NCI-H446 treated with DMSO at 0.1 percent for 48 hours (cell line): ENCODE results near the gene IL26.

ENCODE experiments used
- DNase-seq: peaks from one replicate; lab custom pipeline; 2025; lab: John Stamatoyannopoulos, UW

IL26 gene, protein sequence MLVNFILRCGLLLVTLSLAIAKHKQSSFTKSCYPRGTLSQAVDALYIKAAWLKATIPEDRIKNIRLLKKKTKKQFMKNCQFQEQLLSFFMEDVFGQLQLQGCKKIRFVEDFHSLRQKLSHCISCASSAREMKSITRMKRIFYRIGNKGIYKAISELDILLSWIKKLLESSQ

DNA sequence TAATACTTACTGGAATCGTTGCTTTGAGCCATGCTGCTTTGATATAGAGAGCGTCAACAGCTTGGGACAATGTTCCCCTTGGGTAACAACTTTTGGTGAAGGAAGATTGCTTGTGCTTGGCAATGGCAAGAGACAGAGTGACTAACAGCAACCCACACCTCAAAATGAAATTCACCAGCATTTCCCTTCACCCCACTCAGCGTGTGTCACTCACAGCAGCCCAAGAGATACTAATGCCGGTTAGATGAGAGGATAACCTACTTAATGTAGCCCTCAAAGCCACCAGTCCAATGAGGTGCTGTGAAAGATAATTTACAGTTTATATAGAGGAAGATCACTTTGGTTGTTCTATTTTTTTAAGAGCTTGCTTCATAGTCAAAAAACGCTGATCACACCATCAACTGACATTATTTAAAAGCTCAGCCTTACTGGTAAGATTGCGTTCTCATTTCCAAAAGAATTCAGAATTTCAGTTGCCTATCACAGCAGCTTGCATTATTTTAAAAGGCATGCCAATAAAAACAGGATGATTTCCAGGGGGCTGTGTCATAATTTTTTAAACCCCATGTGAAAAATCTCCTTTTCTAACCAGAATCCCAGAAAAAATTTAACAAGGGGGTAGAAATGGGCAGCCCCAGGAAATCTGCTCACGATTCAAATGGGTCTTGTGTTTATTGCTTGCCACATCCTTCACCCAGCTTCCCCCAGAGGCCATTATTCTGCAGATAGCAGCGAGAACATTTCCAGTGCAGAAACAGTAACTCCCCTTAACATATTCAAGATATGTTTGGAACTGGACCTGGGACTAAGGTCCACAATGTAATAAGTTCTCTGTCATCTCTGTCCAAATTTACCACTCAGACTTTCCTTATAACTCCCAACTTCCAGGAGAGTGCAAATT is at the start of gene IL26:
IL26 (minus strand) TSS at position 235 of the 901 bp plus-strand sequence; CDS start at position 181, 54 bp downstream.
- no peak for DNase-seq

DNA sequence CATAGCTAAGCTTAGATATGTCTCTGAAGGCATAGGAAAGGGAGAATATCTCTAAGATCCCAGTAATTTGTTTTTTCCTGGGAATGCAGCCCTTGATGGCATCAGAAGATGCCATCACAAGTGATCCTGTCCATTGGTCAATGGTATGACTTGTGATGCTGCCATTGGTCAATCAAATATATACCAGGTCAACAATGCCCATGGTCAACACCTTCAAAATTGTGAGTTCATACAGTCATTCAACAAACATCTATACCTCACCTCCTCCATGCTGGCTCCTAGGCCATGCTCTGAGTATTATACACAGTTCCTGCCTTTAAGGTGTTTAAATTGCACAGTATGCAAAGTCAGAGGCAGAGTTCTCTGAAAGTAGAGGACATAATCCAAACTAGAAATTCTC is 47.1 kb upstream of the IL26 start:
- DNase-seq, result no peak

DNA sequence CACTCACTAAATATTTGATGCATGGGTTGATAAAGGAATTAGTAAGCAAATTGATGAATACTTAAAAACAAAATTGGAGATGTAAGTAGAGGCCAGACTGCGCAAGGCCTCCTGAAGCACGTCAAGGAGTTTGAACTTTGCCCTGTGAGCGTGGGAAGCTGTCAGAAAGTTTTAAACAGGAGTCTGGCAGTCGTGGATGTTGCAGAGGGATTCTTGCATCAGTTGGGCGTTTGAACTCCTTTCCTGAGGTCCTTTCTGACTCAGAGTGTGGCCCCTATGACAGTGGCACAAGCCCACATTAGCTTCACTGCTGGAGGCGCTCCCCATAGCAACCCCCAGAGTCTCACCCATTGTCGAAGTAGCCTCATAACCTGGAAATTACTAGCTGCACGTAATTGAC is 45.7 kb upstream of the IL26 start:
- no peak for DNase-seq

DNA sequence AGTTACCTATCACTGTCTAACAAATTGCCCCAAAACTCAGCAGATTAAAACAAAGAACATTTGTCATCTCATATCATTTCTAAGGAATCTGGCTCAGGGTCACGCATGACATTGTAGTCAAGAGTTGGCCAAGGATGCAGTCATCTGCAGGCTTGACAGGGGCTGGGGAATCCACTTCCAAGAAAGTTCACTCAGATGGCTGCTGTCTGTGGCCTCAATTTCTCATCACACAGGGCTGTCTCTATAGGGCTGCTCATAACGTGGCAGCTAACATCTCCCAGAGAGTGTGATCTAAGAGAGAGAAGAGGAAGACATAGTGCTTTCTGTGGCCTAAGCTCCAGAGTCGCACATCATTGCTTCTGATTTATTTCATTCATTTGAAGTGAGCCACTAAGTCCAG is 44.7 kb upstream of the IL26 start:
- DNase-seq, result no peak

DNA sequence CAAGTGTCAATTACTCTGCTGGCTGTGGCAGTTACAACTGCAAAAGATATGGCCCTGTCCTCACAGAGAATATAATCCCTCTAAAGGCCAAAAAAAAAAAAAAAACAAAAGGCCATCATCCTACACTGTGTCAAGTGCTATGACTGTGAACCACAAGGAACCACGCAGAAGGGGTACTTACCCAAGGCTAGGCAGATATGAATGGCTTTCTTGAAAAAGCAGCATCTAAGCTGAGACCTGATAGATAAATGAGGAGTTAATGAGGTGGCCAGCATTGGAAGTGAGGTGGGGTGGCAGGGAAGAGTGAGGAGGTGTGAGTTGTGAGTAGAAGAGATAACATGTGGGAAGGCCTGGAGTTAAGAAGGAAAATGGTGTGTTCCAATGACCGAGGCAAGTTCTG is 44.2 kb upstream of the IL26 start:
- DNase-seq, result no peak

DNA sequence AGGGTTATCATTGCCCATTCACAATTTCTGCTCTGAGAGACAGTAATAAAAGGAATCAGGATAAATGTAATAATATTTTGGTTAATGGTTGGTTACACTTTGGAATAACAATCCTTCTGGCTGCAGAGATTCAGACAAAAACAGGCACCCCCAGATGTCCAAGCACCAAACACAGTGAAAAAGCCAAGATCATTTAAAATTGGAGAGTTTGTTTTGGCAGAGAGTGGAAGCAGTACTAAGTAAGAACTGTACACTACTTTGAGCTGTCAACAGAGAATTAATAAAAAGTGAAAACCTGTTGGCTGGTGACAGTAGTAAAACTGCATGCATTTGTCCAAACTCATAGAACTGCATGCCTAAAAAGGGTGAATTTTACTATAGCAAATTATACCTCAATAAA is 43.4 kb upstream of the IL26 start:
- peak; percentile 13 for DNase-seq

DNA sequence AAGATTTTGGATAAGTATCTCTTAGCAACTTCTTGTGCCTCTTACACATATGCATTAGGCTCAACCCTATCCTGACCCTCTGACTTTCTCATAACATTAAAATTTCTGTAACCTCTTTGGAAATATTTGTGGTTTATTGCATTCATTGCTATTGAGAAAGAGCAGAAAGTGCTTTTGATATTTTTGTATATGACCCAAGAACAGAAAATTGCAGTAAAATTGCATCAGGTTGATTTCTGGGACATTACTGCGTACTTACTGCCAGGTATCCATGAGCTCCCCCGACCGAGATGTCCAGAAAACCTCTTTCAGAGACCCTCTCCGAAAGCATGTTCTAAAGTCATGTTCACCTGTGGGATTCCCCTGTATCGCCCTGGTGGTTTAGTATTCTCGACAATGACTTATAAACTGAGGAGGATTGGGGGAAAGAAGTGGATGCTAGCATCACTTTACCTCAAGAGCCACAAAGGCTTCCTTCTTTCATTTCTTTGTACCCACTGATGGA is 42.3 kb upstream of the IL26 start:
- DNase-seq, result no peak

DNA sequence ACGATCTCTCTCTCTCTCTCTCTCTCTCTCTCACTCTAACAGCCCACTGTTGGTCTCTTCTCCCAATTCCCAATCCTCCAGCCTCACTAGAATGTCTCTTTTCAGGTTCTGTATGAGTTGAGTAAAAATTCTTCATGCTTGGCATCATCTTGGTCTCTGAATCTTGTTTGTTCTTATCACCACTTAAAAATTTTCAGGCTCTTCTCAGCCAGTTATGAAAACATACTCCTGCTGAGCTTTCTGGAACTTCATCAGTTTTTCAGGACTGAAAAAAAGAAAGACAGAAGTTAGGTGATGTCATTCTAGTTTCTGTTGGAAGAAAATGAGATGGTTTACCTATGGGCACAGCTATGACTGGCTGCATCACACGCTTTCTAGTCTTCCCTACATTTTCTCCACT is 39.2 kb upstream of the IL26 start:
- DNase-seq, result no peak

DNA sequence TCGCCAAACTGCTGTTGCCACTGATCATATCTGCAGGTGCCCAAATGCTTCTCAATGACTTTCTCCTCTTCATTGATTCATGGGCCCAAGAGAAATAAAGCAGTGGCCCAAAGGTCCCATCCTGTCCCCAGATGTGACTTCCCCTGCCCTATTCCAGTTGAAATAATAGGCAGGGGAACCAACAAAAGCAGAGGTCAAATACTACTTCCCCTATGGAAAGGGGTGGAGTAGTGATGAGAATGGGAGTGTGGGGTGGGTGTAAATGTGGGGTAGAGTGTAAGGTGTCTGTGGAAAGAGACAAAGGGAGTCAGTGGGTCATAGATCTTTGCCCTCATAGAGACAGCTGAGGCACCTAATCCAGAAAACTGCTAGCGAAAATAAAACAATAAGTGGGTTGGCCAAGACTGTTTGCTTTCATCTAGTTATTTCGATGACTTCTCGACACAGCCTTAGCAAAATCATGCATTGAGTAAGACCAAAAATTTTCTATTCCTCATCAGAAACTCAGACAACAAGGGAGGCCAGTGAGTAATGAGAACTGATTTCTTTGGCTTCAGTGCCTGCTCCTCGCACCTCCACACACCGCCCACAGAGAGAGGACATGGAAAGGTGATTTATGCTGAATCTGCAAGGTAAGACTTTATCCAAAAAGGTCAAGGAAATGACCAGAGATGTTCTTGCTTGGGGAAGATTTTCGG is 38.7 kb upstream of the IL26 start:
- no peak for DNase-seq

DNA sequence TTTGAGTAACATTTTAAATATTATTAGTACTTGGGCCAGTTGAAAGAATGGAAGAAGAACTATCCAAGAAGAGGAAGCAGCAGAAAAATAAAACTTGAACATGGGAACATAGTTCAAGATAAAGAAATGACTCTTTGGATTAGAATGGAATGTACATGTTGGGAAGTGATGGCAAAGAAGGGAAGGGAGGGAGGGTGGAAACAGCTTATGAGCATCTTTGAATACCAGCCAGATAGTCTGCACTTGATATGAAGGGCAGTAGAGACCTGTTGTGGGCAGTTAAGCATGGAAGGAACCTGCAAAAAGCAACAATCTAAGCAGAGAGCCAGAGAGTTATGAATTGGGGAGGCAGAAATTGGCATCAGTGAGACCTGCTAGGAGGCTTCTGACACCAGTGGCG is 37.8 kb upstream of the IL26 start:
- no peak for DNase-seq

DNA sequence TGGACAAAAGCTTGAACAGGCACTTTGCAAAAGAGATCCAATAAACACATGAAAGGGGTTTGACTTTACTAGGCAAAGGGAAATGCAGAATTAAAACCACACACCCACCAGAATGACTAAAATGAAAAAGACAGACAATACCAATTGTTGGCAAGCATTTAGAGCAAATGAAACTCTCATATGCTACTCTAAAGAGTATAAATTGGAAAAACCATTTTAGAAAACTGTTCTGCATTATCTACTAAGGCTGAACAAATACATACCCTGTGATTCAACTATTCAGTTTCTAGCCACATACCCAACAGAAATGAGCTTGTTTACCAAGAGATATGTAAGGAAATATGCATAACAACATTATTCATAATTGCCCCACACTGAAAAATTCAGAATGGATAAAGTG is 36.3 kb upstream of the IL26 start:
- no peak for DNase-seq

DNA sequence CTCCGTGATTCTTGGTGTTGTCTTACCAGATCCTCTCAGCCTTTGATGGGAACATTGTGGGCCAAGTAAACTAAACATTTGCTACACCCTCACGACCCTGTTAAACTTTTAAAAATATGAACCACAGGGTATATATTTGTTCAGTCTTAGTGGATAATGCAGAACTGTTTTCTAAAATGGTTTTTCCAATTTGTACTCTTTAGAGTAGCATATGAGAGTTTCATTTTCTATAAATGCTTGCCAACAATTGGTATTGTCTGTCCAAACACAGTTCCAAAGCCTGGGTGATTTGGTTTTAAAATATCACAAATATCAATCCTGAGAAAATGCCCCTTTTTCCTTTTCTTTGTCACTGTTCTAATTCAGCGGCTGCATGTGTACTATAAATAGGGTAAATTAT is 34.5 kb upstream of the IL26 start:
- DNase-seq, result no peak

DNA sequence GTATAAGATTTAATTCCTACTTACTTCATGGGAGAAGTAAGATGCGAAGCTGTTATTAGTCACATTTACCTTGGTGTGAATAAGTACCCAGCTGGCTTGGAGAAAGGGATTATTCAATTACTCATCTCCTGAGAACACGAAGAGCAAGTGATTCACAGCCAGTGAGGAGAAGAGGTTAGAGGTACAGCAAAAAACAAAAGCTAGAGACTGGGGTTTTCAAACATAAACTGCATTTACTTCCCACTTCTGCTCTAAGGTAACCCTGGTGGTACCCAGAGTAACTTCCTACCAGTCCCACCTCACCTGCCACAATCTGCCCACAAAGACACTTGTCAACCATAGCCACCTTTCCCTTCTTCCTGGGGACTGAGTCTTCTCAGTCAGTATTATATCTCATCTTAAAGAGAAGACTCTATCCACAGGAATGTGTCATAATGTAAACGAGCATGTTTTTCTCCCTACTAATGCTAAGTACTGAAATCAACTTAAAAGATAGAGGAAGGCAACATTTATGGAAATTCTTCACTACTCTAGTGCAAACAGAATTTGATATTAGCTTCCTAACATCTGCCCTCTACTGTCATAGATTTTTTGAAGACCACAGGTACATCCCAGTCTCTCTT is 33.8 kb upstream of the IL26 start:
- DNase-seq, result no peak

DNA sequence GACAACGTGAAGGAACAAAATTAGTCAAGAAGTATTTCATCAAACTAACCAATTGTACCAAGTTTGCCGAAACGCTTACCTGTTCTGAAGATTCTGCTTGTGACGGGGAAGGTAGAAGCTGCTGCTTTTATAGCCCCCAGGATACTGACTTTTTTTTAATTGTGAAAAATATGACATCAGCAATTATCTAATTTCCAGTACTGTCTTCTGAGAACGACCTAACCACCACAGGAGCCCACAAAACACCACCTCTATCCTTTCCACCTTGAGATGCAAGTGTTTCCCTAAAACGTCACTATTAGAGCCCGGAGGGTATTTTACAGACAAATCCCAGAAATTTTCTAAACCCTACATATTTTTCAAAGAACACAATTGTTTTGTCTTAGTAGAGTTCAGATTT is 27.9 kb upstream of the IL26 start, which contains the start of gene IL22:
IL22 (minus strand) TSS at position 101 of the 400 bp plus-strand sequence. CDS start 156 bp downstream, outside the sequence.
- DNase-seq, result no peak

DNA sequence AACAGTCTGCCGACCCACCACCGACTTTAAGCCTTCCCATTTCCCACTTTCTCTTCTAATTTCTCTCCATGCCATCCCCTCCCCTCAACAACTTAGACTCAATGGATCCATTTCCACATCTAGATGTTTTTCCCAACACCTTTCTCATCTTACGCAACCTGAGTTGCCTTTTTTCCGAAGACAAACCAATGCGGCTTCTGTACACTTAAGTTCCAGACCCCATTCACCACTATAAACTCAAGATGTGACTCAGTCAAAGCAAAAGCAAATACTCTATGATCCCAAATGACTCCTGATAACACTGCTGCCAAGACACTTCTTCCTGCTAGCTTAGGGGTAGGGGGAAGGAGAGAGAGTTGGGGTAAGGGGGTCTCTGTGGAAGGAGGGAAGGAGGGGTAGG is 26.5 kb upstream of the IL26 start:
- DNase-seq, result no peak

DNA sequence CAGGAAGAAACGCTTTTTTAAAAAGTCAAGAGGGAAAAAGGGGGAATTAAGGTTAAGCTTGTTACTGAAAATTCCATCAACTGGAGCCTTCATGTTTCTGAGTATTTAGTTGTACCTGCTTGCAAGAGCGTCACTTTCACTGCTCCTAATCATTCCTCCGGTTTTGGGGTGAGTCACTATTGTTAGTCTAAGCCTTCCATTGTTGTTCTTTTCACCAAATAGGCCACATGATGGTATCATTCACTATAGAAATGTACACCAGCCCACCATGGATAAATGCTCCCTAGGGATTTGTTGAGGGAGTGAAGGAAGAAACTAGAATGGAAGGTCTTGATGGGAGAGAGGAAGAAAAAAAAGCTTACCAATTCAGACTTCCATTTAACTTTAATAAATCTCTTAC is 24.8 kb upstream of the IL26 start:
- no peak for DNase-seq

DNA sequence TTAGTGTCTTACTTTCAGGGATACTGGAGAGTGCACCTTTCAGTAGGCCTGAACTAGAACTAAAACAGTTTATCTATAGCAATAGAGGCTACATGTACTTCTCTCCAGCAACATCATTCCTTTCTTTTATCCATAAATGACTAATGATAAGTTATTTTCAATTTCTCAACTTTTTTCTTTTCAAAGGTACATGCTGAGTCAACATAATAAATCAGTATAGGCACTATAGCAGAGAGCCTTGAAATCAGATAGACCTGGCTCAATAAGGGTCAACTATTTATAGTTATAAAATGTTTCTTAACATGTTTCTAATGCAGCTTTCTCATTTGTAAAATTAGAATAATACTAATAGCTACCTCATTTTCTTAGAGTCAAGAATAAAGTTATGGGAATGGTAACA is 22.2 kb upstream of the IL26 start:
- DNase-seq, result no peak

DNA sequence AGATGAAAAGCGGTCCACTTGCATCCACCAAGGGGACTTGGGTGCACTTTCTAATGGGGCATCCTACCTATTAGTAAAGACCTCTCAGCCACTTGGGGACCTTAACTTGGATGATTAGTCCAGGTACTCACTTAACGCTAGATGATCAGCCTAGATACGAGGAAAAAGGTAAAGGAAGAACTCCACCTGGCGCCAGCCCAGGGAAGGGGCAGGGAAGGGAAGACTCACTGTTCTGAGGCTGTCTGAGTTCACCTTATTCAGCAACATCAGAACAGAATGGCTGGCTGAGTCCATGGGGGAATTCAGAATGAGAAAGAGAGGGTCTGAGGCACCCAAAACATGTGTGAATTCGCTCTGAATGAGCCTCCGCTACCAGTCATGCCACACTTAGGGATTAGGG is 20.7 kb upstream of the IL26 start:
- DNase-seq, result no peak

DNA sequence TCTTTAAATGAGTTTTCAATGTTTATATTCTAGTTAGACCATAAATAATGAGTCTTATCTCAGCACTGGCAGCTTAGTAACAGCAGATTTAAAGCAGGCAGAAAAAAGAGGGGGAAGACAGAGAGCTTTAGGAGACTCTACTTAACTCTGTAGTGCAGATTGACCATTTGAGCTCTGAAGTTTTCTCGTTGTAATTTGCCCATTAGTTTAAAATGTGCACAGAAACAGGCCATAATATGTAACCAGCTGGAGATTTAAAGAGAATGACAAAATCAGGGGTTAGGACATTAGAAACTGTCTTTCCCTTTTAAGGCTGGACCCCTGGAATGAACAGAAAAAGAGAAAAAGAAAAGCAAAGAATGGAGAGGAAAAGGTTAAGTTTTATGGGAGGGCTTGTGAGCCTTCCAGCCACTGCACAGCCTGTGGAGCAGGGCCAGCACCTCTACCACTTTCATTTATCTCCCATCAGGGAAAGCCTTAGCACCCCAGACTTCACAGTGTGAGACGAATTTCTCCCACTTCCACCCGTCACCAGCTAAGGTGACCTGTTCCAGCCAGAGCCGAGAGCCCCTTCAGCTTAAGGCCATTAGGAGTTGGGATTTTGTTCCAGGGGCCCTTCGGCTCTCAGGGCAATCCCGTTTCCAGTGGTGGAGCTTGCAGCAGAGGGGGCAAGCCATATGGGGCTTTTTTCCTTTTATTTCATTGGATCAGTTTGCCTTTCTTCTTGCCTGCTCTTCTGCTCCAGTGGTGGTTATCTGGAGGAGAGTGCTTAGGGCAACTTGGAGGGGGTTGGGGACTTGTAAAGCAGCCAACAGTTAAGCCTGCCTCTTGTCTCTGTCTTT is 19.8 kb upstream of the IL26 start:
- no peak for DNase-seq

DNA sequence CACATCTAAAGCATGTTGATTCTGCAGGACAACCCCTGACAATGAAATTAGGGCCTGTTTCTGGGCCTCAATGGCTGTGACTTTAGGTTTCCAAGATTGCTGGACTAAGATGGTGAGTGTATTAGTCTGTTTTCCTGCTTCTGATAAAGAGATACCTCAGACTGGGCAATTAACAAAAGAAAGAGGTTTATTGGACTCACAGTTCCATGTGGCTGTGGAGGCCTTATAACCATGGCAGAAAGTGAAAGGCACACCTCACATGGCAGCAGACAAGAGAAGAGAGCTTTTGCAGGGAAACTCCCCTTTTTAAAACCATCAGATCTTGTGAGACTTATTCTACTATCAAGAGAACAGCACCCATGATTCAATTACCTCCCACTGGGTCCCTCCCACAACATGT is 17.2 kb upstream of the IL26 start:
- DNase-seq, result no peak

DNA sequence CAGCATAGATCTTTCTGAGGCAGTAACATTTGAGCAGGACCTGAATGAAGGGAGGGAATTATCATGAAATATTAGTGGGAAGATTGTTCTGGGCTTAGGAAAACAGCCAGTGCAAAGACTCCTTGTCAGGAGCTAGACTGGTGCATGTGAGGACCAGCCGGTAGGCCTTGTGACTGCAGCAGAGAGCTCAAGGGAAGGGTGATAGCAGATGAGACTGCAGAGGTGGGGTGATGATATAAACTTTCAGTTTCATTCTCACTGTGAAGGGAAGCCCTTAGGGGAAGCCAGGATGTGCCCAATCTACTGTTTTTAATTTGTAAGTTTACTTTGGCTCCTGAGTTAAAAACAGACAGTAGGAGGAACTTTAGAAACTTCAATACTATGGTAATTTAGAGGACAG is 15.4 kb upstream of the IL26 start:
- no peak for DNase-seq
